HepG2 (cell line): Measurements from ENCODE around the gene ITM2B. TPM values are rescaled to one million over a fixed set of nuclear protein-coding genes. Genes with fewer than 3 reads are reported as not detected.

Experiments used
- ATAC-seq: fragments of 200-7000 bp; cut with Tn5 transposase; 3 replicates; pipeline ENCODE4 v1.9.1; 2020; ENCODE audit warnings: mild to moderate bottlenecking, moderate library complexity
- BruUV-seq: library from RNA; stranded (reverse); fragments of 400-500 nt; replicated peaks from 2 replicates; lab custom pipeline; 2021; lab: Mats Ljungman, UMichigan
- CTCF ChIA-PET: fragments of 300-600 bp; formaldehyde crosslinking; extraction: SDS; loops from one replicate; lab custom pipeline; 2021; ENCODE audit warnings: low total read pairs, inconsistent platforms, low intra/inter-chr PET ratio; lab: Yijun Ruan, JAX
- POLR2A ChIA-PET: fragments of 350-600 bp; sonication (Branson Sonifier 250); formaldehyde crosslinking; loops from one replicate; lab custom pipeline; 2020; ENCODE audit warnings: antibody characterized with exemption, inconsistent platforms; lab: Yijun Ruan, JAX
- DNase-seq: peaks from one replicate; pipeline ENCODE4 v3.0.0-alpha.2; 2015; ENCODE audit warnings: low spot score
- FAIRE-seq: peaks from 3 replicates; lab custom pipeline; 2011; peaks lifted over from hg19 to GRCh38; lab: Jason Lieb, UNC
- H2AFZ ChIP-seq: one replicate; pipeline ENCODE4 v1.6.1; 2011; ENCODE audit warnings: low read length, inconsistent platforms
- H3K27ac ChIP-seq: fragments of 300-600 bp; 3 replicates; pipeline ENCODE4 v1.8.0; 2011; ENCODE audit warnings: mixed run types, mild to moderate bottlenecking, mixed read lengths, low read length, inconsistent platforms; ENCODE audit not compliant: insufficient read depth; ENCODE audit errors: extremely low read length
- H3K27me3 ChIP-seq, 2 experiments: fragments of 200-600 bp in 1 of 2; 2 replicates in 1 of 2; 3 replicates in 1 of 2; pipeline versions ENCODE4 v1.6.0 to v1.8.0; 2011; ENCODE audit warnings: low read length in 2 of 2, mild to moderate bottlenecking in 2 of 2, moderate library complexity in 2 of 2, inconsistent platforms in 1 of 2; ENCODE audit not compliant: insufficient read depth in 2 of 2, control insufficient read depth in 1 of 2
- H3K36me3 ChIP-seq, 2 experiments: fragments of 200-600 bp in 1 of 2; replicated peaks in 1 of 2; 2 replicates in 1 of 2; 3 replicates in 1 of 2; pipeline versions ENCODE4 v1.5.1 to v1.8.0; 2011; ENCODE audit warnings: low read length in 2 of 2, inconsistent platforms in 1 of 2; ENCODE audit not compliant: insufficient read depth in 2 of 2, control insufficient read depth in 1 of 2
- H3K4me1 ChIP-seq: 2 replicates; pipeline ENCODE4 v1.5.1; 2012; ENCODE audit warnings: low read length, inconsistent platforms; ENCODE audit not compliant: insufficient read depth
- H3K4me2 ChIP-seq: 2 replicates; pipeline ENCODE4 v1.6.0; 2011; ENCODE audit warnings: low read depth, low read length, inconsistent platforms
- H3K4me3 ChIP-seq, 3 experiments: fragments of 200-600 bp in 1 of 3; sonication (generic), shearing (Covaris generic) in 1 of 3; replicated peaks in 1 of 3; 2 replicates each; pipeline ENCODE4 v1.5.1; 2011 to 2016; ENCODE audit warnings: low read length in 3 of 3, inconsistent platforms in 2 of 3, low read depth in 2 of 3, mild to moderate bottlenecking in 2 of 3, control low read depth in 1 of 3, mixed read lengths in 1 of 3; ENCODE audit not compliant: insufficient read depth in 1 of 3
- H3K79me2 ChIP-seq: one replicate; pipeline ENCODE4 v1.6.1; 2011; ENCODE audit warnings: low read length, inconsistent platforms; ENCODE audit not compliant: insufficient read depth
- H3K9ac ChIP-seq: 2 replicates; pipeline ENCODE4 v1.6.0; 2011; ENCODE audit warnings: mild to moderate bottlenecking, low read depth, low read length, inconsistent platforms; ENCODE audit not compliant: insufficient read depth
- H3K9me3 ChIP-seq: 2 replicates; pipeline ENCODE4 v1.5.1; 2012; ENCODE audit warnings: mild to moderate bottlenecking, low read length
- H4K20me1 ChIP-seq: 2 replicates; pipeline ENCODE4 v1.6.0; 2011; ENCODE audit warnings: inconsistent platforms, mild to moderate bottlenecking, low read length, moderate library complexity; ENCODE audit not compliant: insufficient read depth
- JDP2 ChIP-seq: sonication (generic); formaldehyde crosslinking; IDR thresholded peaks from 2 replicates; pipeline ENCODE4 v1.8.1; 2022; ENCODE audit warnings: missing genetic modification reagents, borderline replicate concordance
- NFKBIZ ChIP-seq: IDR thresholded peaks from 2 replicates; pipeline ENCODE4 v1.6.1; 2018; ENCODE audit warnings: missing genetic modification reagents, missing compliant biosample characterization
- NONO ChIP-seq, 2 experiments: fragments of 450-650 bp in 1 of 2; sonication (generic) in 1 of 2; formaldehyde crosslinking in 1 of 2; IDR thresholded peaks in 1 of 2; conservative IDR thresholded peaks in 1 of 2; 2 replicates each; pipeline versions ENCODE4 v1.6.1 to v1.8.0; 2017 to 2022; ENCODE audit warnings: mild to moderate bottlenecking in 1 of 2, missing genetic modification reagents in 1 of 2, moderate library complexity in 1 of 2
- ZBTB43 ChIP-seq: sonication (generic); formaldehyde crosslinking; conservative IDR thresholded peaks from 2 replicates; pipeline ENCODE4 v1.4.0; 2020; ENCODE audit warnings: missing genetic modification reagents
- ZNF142 ChIP-seq: sonication (generic); formaldehyde crosslinking; IDR thresholded peaks from 2 replicates; pipeline ENCODE4 v1.4.0; 2020; ENCODE audit warnings: missing genetic modification reagents
- ZNF207 ChIP-seq: fragments of 450-650 bp; IDR thresholded peaks from 2 replicates; pipeline ENCODE4 v1.6.1; 2016; ENCODE audit warnings: antibody characterized with exemption, borderline replicate concordance
- ZNF292 ChIP-seq: sonication (generic); formaldehyde crosslinking; IDR thresholded peaks from 2 replicates; pipeline ENCODE4 v1.8.1; 2022; ENCODE audit warnings: mild to moderate bottlenecking, low read depth, missing genetic modification reagents, borderline replicate concordance
- ZNF496 ChIP-seq: sonication (generic); formaldehyde crosslinking; IDR thresholded peaks from 2 replicates; pipeline ENCODE4 v1.8.1; 2023; ENCODE audit warnings: mild to moderate bottlenecking, moderate library complexity, missing genetic modification reagents; ENCODE audit not compliant: insufficient replicate concordance
- ZNF652 ChIP-seq: IDR thresholded peaks from 2 replicates; pipeline ENCODE4 v1.6.1; 2016; ENCODE audit warnings: low read depth, borderline replicate concordance
- WGBS: methylation state at CpG from one replicate; pipeline ENCODE4 v1.1.6; 2017; ENCODE audit warnings: low lambda C conversion rate; 5-methylcytosine and 5-hydroxymethylcytosine counted together
- in situ Hi-C: cut with HindIII; loops from 2 replicates; pipeline ENCODE4 v1.10.0; 2017; ENCODE audit warnings: low pct_unique_long_range_greater_than_20kb; ENCODE audit not compliant: extremely low pct_ligation_motif_present
- intact Hi-C: fragments of 100-400 bp; cut with micrococcal nuclease; formaldehyde crosslinking; loops from one replicate; pipeline ENCODE4 v1.10.0; 2022; ENCODE audit not compliant: unreplicated experiment
- polyA plus RNA-seq, 8 experiments: library from polyadenylated mRNA; depleted of rRNA in 3 of 8; stranded (reverse) in 7 of 8; unstranded in 1 of 8; fragments of >200 nt; fragmentation: Illumina TruSeq in 4 of 8; extraction: Trizol in 4 of 8; gene quantifications; 2 replicates each; pipeline versions ENCODE4 v1.2.1 to v1.2.3, GENCODE V29; 2011 to 2016; ENCODE audit warnings: low read depth in 4 of 8, missing spikeins in 1 of 8, mixed read lengths in 1 of 8; ENCODE audit not compliant: insufficient read depth in 1 of 8
- total RNA-seq, 5 experiments: library from RNA; depleted of rRNA; stranded (reverse); fragments of >200 nt; fragmentation: Illumina TruSeq; extraction: Trizol; gene quantifications; 2 replicates each; pipeline ENCODE4 v1.2.3, GENCODE V29; 2016; ENCODE audit warnings: low read depth in 1 of 5

ITM2B gene
- total and polyA plus RNA-seq, 2 of the 13 experiments (the other 11 are each of a cell fraction or from before 2014, with no cell fraction given) = 158 to 373 TPM

GRCh38 chr13:48199404-48199946 is 33.5 kb upstream of the ITM2B start:
- intact Hi-C loops = no loop called here
- ChIA-PET POLR2A (no interaction called here), CTCF (no interaction called here)
- no peaks in the 10 kb centered on the region for H3K79me2 ChIP-seq
- peaks cover 38% of the 10 kb centered on the region for H3K4me1 ChIP-seq
- DNase-seq (no peak), FAIRE-seq (no peak), ATAC-seq (no peak)
- WGBS = 80% methylated on average over 4 of the region's 4 CpGs
- in situ Hi-C loops = no loop called here
- BruUV-seq = no TSS peak
- H3K27me3 ChIP-seq = no peaks in the 10 kb centered on the region
- no peaks in the 10 kb centered on the region for H3K9me3 ChIP-seq
- no peak for TF ChIP-seq ZNF207
- TF ChIP-seq NONO (IDR thresholded peaks at IDR 0.05) = no peak
- no peak for TF ChIP-seq NONO (CRISPR knock-in tag; conservative IDR thresholded peaks at IDR 0.05)
- TF ChIP-seq ZNF496 (CRISPR knock-in tag) = no peak
- TF ChIP-seq ZNF652 (CRISPR knock-in tag) = no peak
- no peak for TF ChIP-seq ZBTB43 (CRISPR knock-in tag)
- no peak for TF ChIP-seq JDP2
- no peak for TF ChIP-seq NFKBIZ
- TF ChIP-seq ZNF292 = no peak
- TF ChIP-seq ZNF142 (CRISPR knock-in tag) = no peak
- H3K27ac ChIP-seq = no peak overlapping the region
- H3K4me3 ChIP-seq = no peak overlapping the region
- H4K20me1 ChIP-seq = no peaks in the 10 kb centered on the region
- H3K4me2 ChIP-seq = no peak overlapping the region
- no peaks in the 10 kb centered on the region for H3K36me3 ChIP-seq
- no peak overlapping the region for H2AFZ ChIP-seq
- H3K9ac ChIP-seq = no peak overlapping the region
